Ectodermal cell (in vitro differentiated cells): Measurements from ENCODE around the gene WASF3.

Source experiments
- H3K27ac ChIP-seq: 2 replicates; pipeline ENCODE4 v1.7.0; 2013; ENCODE audit warnings: mild to moderate bottlenecking, low read depth, low read length; ENCODE audit not compliant: insufficient read depth, poor library complexity, severe bottlenecking
- H3K27me3 ChIP-seq: 2 replicates; pipeline ENCODE4 v1.7.0; 2013; ENCODE audit warnings: mild to moderate bottlenecking, low read length; ENCODE audit not compliant: insufficient read depth, control insufficient read depth, poor library complexity, severe bottlenecking
- H3K36me3 ChIP-seq: one replicate; pipeline ENCODE4 v1.7.0; 2013; ENCODE audit warnings: low read length; ENCODE audit not compliant: control insufficient read depth, insufficient read depth
- H3K4me1 ChIP-seq: one replicate; pipeline ENCODE4 v1.7.0; 2013; ENCODE audit warnings: low read length; ENCODE audit not compliant: control insufficient read depth, insufficient read depth
- H3K4me3 ChIP-seq: 2 replicates; pipeline ENCODE4 v1.7.0; 2013; ENCODE audit warnings: low read depth, low read length, control low read depth; ENCODE audit not compliant: insufficient read depth
- H3K9me3 ChIP-seq: 2 replicates; pipeline ENCODE4 v1.7.0; 2013; ENCODE audit warnings: mild to moderate bottlenecking, low read length, moderate library complexity; ENCODE audit not compliant: control insufficient read depth
- WGBS, 2 experiments: methylation state at CpG; one replicate each; pipeline ENCODE4 v1.1.7; 2013; ENCODE audit warnings: missing lambda C conversion rate in 2 of 2; 5-methylcytosine and 5-hydroxymethylcytosine counted together

The WASF3 gene

GRCh38 chr13:26585136-26585535 is 27.7 kb downstream of the WASF3 start:
- H3K4me1 ChIP-seq, result peaks cover 19% of the 10 kb centered on the region
- H3K9me3 ChIP-seq, result no peaks in the 10 kb centered on the region
- H3K36me3 ChIP-seq, result no peaks in the 10 kb centered on the region
- no peak overlapping the region for H3K4me3 ChIP-seq
- no peak overlapping the region for H3K27ac ChIP-seq
- no peaks in the 10 kb centered on the region for H3K27me3 ChIP-seq
- 100% methylated on average over 1 of the region's 1 CpG for WGBS, 2 experiments

DNA sequence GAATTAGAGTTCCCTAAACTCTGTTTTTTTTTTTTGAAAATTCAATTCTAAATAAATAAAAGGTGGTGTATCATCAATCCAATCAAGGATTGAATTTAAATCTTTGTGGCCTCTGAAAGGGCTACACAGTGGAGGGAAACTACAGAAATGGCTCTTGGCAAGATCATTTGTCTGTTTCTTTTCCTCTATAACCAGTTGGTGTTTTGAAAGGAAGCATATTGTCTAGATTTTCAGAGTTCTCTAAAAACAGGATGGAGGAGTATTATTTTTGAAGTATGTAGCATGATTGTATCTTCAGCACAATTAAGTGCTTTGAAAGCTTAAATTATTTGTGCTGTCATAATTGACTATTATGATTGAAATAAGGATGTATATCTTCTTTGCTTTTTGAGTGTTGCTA is 29.8 kb downstream of the WASF3 start:
- Histone ChIP-seq H3K9me3 (no peaks in the 10 kb centered on the region), H3K36me3 (no peaks in the 10 kb centered on the region), H3K4me1 (peaks cover 19% of the 10 kb centered on the region), H3K27me3 (no peaks in the 10 kb centered on the region), H3K4me3 (no peak overlapping the region), H3K27ac (no peak overlapping the region)

DNA sequence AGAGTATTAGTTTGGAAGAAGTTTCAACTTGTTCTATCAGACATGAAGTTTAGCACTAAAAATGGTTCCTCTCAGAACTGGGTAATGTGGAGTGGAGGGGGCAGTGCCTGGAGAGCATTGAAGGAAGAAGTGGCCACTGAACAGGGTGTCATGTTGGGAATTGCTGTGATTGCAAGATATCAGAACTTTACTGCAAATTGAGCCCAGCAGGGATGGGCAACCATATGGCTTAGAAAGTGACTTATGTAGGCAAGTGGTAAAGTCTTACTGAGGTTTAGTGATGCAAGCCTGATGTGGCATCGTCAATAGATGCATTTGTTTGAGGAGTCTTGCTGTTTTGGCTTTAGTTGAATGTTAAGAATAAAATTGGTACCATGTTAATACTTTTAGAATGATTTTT is 31.7 kb downstream of the WASF3 start:
- H3K27ac ChIP-seq, result no peak overlapping the region
- no peaks in the 10 kb centered on the region for H3K27me3 ChIP-seq
- H3K4me3 ChIP-seq, result no peak overlapping the region
- no peaks in the 10 kb centered on the region for H3K9me3 ChIP-seq
- H3K36me3 ChIP-seq, result no peaks in the 10 kb centered on the region
- H3K4me1 ChIP-seq, result peaks cover 7% of the 10 kb centered on the region
- 81 to 92% methylated on average over 1 of the region's 1 CpG for WGBS, 2 experiments

- Histone ChIP-seq H3K36me3 (no peaks in the 10 kb centered on the region), H3K4me1 (peaks cover 7% of the 10 kb centered on the region), H3K9me3 (no peaks in the 10 kb centered on the region), H3K4me3 (no peak overlapping the region), H3K27me3 (no peaks in the 10 kb centered on the region), H3K27ac (no peak overlapping the region)
- 88 to 89% methylated on average over 1 of the region's 1 CpG for WGBS, 2 experiments
These were observed 32.3 kb downstream of the WASF3 start for GRCh38 chr13:26589754-26590153.

DNA sequence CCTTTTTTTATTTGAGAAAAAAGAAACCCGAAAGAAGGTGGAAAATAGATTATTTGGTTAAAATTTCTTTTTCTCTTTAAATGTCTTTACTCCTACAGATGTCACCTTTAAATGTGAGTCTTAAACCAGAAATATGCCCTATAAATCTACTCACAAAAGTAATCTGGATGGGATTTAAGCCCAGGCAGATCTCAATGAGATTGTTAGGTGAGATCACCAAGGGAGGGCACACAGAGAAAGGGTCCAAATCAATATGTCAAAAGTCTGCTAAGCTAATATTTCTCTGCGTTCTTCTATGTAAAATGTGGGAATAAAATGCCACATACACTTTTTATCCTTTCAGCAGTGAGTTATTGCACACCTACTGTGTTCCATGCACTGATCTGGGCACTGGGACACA is 32.9 kb downstream of the WASF3 start:
- no peak overlapping the region for H3K4me3 ChIP-seq
- H3K4me1 ChIP-seq, result peaks cover 7% of the 10 kb centered on the region
- H3K27ac ChIP-seq, result no peak overlapping the region
- no peaks in the 10 kb centered on the region for H3K9me3 ChIP-seq
- H3K36me3 ChIP-seq, result no peaks in the 10 kb centered on the region
- WGBS, 2 experiments, result 90 to 100% methylated on average over 1 of the region's 2 CpGs
- H3K27me3 ChIP-seq, result no peaks in the 10 kb centered on the region

- no peak overlapping the region for H3K27ac ChIP-seq
- no peak overlapping the region for H3K4me3 ChIP-seq
- H3K9me3 ChIP-seq, result no peaks in the 10 kb centered on the region
- no peaks in the 10 kb centered on the region for H3K36me3 ChIP-seq
- WGBS, 2 experiments, result 84 to 89% methylated on average over 4 of the region's 4 CpGs
- H3K27me3 ChIP-seq, result no peaks in the 10 kb centered on the region
- H3K4me1 ChIP-seq, result peaks cover 7% of the 10 kb centered on the region
These were observed 33.5 kb downstream of the WASF3 start for GRCh38 chr13:26590951-26591350.

DNA sequence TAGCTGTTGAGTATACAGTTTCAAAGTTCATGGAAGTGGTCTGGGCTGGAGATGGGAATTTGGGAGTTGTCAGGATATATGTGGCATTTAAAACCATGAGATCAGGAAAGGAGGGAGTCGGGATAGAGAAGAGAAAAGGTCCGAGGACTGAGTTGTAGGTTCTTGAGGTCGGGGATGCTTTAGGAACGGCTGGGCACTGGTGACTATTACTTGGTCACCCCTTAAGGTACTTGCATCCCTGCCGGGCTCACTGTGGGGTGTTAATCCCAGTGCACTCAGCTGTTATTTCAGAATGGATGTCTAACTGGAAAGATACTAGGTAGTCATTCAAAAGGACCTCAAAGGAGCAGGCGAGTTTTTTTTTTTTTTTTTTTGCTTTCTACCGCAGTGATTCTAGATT is 34.2 kb downstream of the WASF3 start:
- H3K27ac ChIP-seq, result no peak overlapping the region
- 81 to 83% methylated on average over 6 to 7 of the region's 7 CpGs for WGBS, 2 experiments
- no peaks in the 10 kb centered on the region for H3K36me3 ChIP-seq
- no peaks in the 10 kb centered on the region for H3K27me3 ChIP-seq
- H3K4me3 ChIP-seq, result no peak overlapping the region
- peaks cover 7% of the 10 kb centered on the region for H3K4me1 ChIP-seq
- no peaks in the 10 kb centered on the region for H3K9me3 ChIP-seq

- Histone ChIP-seq H3K27me3 (no peaks in the 10 kb centered on the region), H3K4me3 (no peak overlapping the region), H3K4me1 (peaks cover 7% of the 10 kb centered on the region), H3K9me3 (no peaks in the 10 kb centered on the region), H3K36me3 (no peaks in the 10 kb centered on the region), H3K27ac (no peak overlapping the region)
- WGBS, 2 experiments, result no CpG with 5 or more reads among the region's 1 CpG
These were observed 36.2 kb downstream of the WASF3 start for GRCh38 chr13:26593661-26594060.

- Histone ChIP-seq H3K4me3 (no peak overlapping the region), H3K27ac (no peak overlapping the region), H3K4me1 (peaks cover 4% of the 10 kb centered on the region), H3K36me3 (no peaks in the 10 kb centered on the region), H3K27me3 (no peaks in the 10 kb centered on the region), H3K9me3 (no peaks in the 10 kb centered on the region)
- 89 to 93% methylated on average over 8 of the region's 8 CpGs for WGBS, 2 experiments
These were observed 36.9 kb downstream of the WASF3 start for GRCh38 chr13:26594363-26594762.

DNA sequence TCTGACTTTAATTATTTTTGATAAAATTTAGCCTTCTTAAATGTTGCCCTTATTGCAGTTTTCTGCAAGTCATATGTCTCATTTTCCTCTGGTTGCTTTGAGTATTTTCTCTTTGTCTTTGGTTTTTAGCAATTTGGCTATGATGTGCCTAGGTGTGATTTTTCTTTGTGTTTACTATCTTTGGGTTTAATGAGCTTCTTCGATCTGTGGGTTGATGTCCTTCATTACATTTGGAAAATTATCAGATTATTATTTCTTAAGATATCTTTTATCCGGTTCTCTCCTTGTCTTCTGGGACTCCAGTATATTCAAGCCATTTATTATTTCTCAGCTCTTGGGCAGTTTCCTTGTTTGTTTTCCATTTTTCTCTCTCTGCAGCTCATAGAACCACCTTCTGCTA is 39.0 kb downstream of the WASF3 start:
- WGBS, 2 experiments, result 90 to 100% methylated on average over 1 to 2 of the region's 2 CpGs
- H3K4me3 ChIP-seq, result no peak overlapping the region
- no peaks in the 10 kb centered on the region for H3K36me3 ChIP-seq
- no peaks in the 10 kb centered on the region for H3K4me1 ChIP-seq
- H3K27me3 ChIP-seq, result no peaks in the 10 kb centered on the region
- no peak overlapping the region for H3K27ac ChIP-seq
- H3K9me3 ChIP-seq, result no peaks in the 10 kb centered on the region

- Histone ChIP-seq H3K9me3 (no peaks in the 10 kb centered on the region), H3K4me3 (no peak overlapping the region), H3K27me3 (no peaks in the 10 kb centered on the region), H3K27ac (no peak overlapping the region), H3K4me1 (peaks cover 1% of the 10 kb centered on the region), H3K36me3 (no peaks in the 10 kb centered on the region)
- WGBS, 2 experiments, result 88 to 100% methylated on average over 1 of the region's 1 CpG
These were observed 41.9 kb downstream of the WASF3 start for GRCh38 chr13:26599403-26599802.
